ENCODE results near the gene USP44. TPM values are rescaled to one million over a fixed set of nuclear protein-coding genes. Genes with fewer than 3 reads are reported as not detected.
A peak's percentile ranks its signal among the peaks of the same experiment; 100 is the strongest.

The USP44 gene
- total RNA-seq, 1 experiment from 2014 or later = not detected

DNA sequence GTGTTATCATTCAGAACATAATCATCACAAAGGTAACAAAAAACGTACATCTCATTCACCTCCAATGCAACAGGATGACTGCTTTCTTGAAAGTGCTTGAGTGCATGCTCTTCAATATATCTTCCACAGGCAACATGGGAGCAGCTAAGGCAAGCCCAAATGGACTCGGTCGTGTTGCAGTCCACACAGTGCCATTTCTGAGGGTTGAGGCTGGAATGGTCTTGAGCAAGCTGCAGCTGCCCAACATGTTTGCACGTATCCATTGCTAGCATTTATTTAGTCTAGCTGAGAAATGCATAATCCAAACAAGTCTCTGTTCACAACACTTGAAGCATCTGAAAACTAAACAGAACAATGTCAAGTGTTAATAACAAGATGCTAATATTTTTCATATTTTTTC, 17.3 kb downstream of the USP44 start:
- BruUV-seq (replicated peaks) = no TSS peak
- H3K4me3 ChIP-seq (ENCODE audit: low read length) = no peak overlapping the region
- H3K9ac ChIP-seq (ENCODE audit: low read length) = no peak overlapping the region
- DNase-seq (no peak), ATAC-seq (no peak)
- intact Hi-C loops (cut with micrococcal nuclease) = loop anchor here (1.0 to 2.0 kb wide), 3 partner anchors 197 to 418 kb away; no protein-coding TSS in a partner anchor
- ChIA-PET CTCF (interaction anchor here (0.6 to 1.7 kb wide), 20 partner anchors 24 to 1047 kb away, joined by 3 to 15 read pairs (median 5); partner anchors contain the start of genes FGD6 and VEZT), POLR2A (ENCODE audit: unreplicated experiment) (interaction anchor here (0.5 to 1.0 kb wide), 5 partner anchors 60 to 911 kb away, joined by 4 to 15 read pairs (median 6); partner anchors contain the start of genes FGD6, METAP2 and VEZT)
- H3K36me3 ChIP-seq (ENCODE audit: low read depth, low read length) = no peaks in the 10 kb centered on the region
- H3K4me2 ChIP-seq (ENCODE audit: low read length) = no peak overlapping the region
- no peaks in the 10 kb centered on the region for H3K79me2 ChIP-seq (ENCODE audit: low read length)
- H3F3A ChIP-seq (ENCODE audit: low read length, unreplicated experiment) = peaks cover 4% of the 10 kb centered on the region
- no peaks in the 10 kb centered on the region for H3K9me3 ChIP-seq (ENCODE audit: low read length)
- no peak overlapping the region for H2AFZ ChIP-seq (ENCODE audit: low read length)
- H3K27ac ChIP-seq (ENCODE audit: low read length) = no peak overlapping the region
- peaks cover 5% of the 10 kb centered on the region; the same call in 1 of the 2 replicates for H3K4me1 ChIP-seq (ENCODE audit: insufficient read depth, low read length)
- no peaks in the 10 kb centered on the region for H4K20me1 ChIP-seq (ENCODE audit: low read length)
- H3K9me2 ChIP-seq (replicated peaks; ENCODE audit: low read length) = no peaks in the 10 kb centered on the region
- no peaks in the 10 kb centered on the region for H3K27me3 ChIP-seq (ENCODE audit: low read length)
- TF ChIP-seq, protein P1, sequence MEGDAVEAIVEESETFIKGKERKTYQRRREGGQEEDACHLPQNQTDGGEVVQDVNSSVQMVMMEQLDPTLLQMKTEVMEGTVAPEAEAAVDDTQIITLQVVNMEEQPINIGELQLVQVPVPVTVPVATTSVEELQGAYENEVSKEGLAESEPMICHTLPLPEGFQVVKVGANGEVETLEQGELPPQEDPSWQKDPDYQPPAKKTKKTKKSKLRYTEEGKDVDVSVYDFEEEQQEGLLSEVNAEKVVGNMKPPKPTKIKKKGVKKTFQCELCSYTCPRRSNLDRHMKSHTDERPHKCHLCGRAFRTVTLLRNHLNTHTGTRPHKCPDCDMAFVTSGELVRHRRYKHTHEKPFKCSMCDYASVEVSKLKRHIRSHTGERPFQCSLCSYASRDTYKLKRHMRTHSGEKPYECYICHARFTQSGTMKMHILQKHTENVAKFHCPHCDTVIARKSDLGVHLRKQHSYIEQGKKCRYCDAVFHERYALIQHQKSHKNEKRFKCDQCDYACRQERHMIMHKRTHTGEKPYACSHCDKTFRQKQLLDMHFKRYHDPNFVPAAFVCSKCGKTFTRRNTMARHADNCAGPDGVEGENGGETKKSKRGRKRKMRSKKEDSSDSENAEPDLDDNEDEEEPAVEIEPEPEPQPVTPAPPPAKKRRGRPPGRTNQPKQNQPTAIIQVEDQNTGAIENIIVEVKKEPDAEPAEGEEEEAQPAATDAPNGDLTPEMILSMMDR (conservative IDR thresholded peaks at IDR 0.05; ENCODE audit: low read depth, low read length) = no peak
- no peak for TF ChIP-seq EZH2phosphoT487 (IDR thresholded peaks at IDR 0.05; ENCODE audit: borderline replicate concordance, low read length)
- no peak for TF ChIP-seq EZH2 (IDR thresholded peaks at IDR 0.05; ENCODE audit: low read length, unreplicated experiment)

DNA sequence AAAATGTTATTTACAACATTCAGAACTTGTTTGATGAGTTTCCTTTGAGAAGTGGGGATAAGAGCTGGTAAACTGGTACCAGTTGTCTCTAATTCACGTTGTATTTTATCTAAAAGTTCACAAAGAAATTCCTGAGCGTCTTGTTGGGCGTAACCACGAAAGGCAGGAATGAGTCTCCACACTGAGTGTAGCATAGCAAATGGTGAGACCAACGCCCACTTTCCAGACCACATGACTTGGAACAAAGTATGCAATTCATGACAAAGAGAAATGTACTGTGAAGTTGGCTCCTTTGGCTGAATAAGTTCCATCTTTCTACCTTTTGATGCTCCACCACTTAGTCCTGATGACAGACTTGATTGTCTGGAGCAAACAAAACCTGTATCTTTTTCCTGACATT, 18.4 kb downstream of the USP44 start:
- DNase-seq (peak; percentile 49), ATAC-seq (peak; percentile 38)
- POLR2A ChIA-PET (ENCODE audit: unreplicated experiment) = no interaction called here
- Histone ChIP-seq H3K9me3 (ENCODE audit: low read length) (no peaks in the 10 kb centered on the region), H3K4me2 (ENCODE audit: low read length) (no peak overlapping the region), H3K9me2 (replicated peaks; ENCODE audit: low read length) (no peaks in the 10 kb centered on the region), H4K20me1 (ENCODE audit: low read length) (no peaks in the 10 kb centered on the region), H3K27ac (ENCODE audit: low read length) (no peak overlapping the region), H3F3A (ENCODE audit: low read length, unreplicated experiment) (peaks cover 4% of the 10 kb centered on the region), H3K4me3 (ENCODE audit: low read length) (no peak overlapping the region), H2AFZ (ENCODE audit: low read length) (peak overlapping the region; percentile 58), H3K27me3 (ENCODE audit: low read length) (no peaks in the 10 kb centered on the region), H3K79me2 (ENCODE audit: low read length) (no peaks in the 10 kb centered on the region), H3K36me3 (ENCODE audit: low read depth, low read length) (no peaks in the 10 kb centered on the region), H3K9ac (ENCODE audit: low read length) (no peak overlapping the region), H3K4me1 (ENCODE audit: insufficient read depth, low read length) (peaks cover 5% of the 10 kb centered on the region; the same call in 1 of the 2 replicates)
- no TSS peak for BruUV-seq (replicated peaks)
- TF ChIP-seq EZH2 (IDR thresholded peaks at IDR 0.05; ENCODE audit: low read length, unreplicated experiment) (no peak), EZH2phosphoT487 (IDR thresholded peaks at IDR 0.05; ENCODE audit: borderline replicate concordance, low read length) (no peak)
- TF ChIP-seq, protein P1 (conservative IDR thresholded peaks at IDR 0.05; ENCODE audit: low read depth, low read length) = no peak
- CTCF ChIA-PET = interaction anchor here (0.7 kb wide), 1 partner anchor 21 kb away, joined by 3 read pairs; no protein-coding TSS in a partner anchor
- intact Hi-C loops (cut with micrococcal nuclease) = no loop called here

DNA sequence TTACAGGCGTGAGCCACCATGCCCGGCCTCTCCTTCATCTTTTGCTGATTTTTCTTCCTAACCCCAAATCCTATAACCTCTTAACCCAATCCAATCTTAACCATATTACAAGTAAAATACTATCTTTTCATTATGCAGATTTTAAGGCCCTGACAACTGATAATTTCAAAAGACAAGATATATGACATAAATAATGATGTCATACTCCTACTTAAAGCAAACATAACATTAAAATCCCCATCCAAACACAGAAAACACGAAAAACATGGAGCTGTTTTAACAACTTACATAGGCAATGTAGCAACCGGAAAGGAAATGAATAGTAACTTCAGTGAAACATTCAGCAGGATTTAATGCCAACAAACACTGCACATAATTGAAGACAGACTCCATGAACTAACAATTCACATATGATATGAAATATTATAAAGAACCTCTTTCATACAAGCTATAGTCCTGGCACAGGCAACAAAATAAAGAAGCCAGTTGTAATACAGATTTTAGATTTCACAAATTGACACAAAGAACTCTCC, 21.5 kb downstream of the USP44 start:
- no peak overlapping the region for H3K9ac ChIP-seq (ENCODE audit: low read length)
- no peaks in the 10 kb centered on the region for H3K9me2 ChIP-seq (replicated peaks; ENCODE audit: low read length)
- H3K36me3 ChIP-seq (ENCODE audit: low read depth, low read length) = no peaks in the 10 kb centered on the region
- ChIA-PET POLR2A (ENCODE audit: unreplicated experiment) (no interaction called here), CTCF (no interaction called here)
- H3K4me3 ChIP-seq (ENCODE audit: low read length) = no peak overlapping the region
- no peak overlapping the region for H3K4me2 ChIP-seq (ENCODE audit: low read length)
- no peak for ATAC-seq
- no TSS peak for BruUV-seq (replicated peaks)
- no peaks in the 10 kb centered on the region for H3K9me3 ChIP-seq (ENCODE audit: low read length)
- peaks cover 5% of the 10 kb centered on the region; the same call in 1 of the 2 replicates for H3K4me1 ChIP-seq (ENCODE audit: insufficient read depth, low read length)
- TF ChIP-seq EZH2phosphoT487 (IDR thresholded peaks at IDR 0.05; ENCODE audit: borderline replicate concordance, low read length) (no peak), EZH2 (IDR thresholded peaks at IDR 0.05; ENCODE audit: low read length, unreplicated experiment) (no peak)
- TF ChIP-seq, protein P1 (conservative IDR thresholded peaks at IDR 0.05; ENCODE audit: low read depth, low read length) = no peak
- H3K79me2 ChIP-seq (ENCODE audit: low read length) = no peaks in the 10 kb centered on the region
- H3K27me3 ChIP-seq (ENCODE audit: low read length) = no peaks in the 10 kb centered on the region
- intact Hi-C loops (cut with micrococcal nuclease) = no loop called here
- H4K20me1 ChIP-seq (ENCODE audit: low read length) = no peaks in the 10 kb centered on the region
- no peak for DNase-seq
- H3K27ac ChIP-seq (ENCODE audit: low read length) = no peak overlapping the region
- no peak overlapping the region for H2AFZ ChIP-seq (ENCODE audit: low read length)
- no peaks in the 10 kb centered on the region for H3F3A ChIP-seq (ENCODE audit: low read length, unreplicated experiment)

Measured in PC-3 (cell line).